Naive thymus-derived CD4-positive, alpha-beta T cell (primary cell): Measurements from ENCODE around the gene TIMM21. TPM values are rescaled to one million over a fixed set of nuclear protein-coding genes. Genes with fewer than 3 reads are reported as not detected.

Experiments
- ATAC-seq: fragments of 150-1000 bp; cut with Tn5 transposase; 2 replicates; pipeline ENCODE4 v1.10.0; 2021; ENCODE audit warnings: mild to moderate bottlenecking, moderate library complexity
- CTCF ChIA-PET: fragments of 350-600 bp; sonication (Branson Sonifier 250); formaldehyde crosslinking; loops from one replicate; lab custom pipeline; 2021; ENCODE audit warnings: antibody characterized with exemption; lab: Charles Lee
- POLR2A ChIA-PET: fragments of 350-600 bp; sonication (Branson Sonifier 250); formaldehyde crosslinking; loops from one replicate; lab custom pipeline; 2021; ENCODE audit warnings: antibody characterized with exemption, inconsistent platforms; lab: Charles Lee
- DNase-seq, 9 donors: peaks; one replicate each; pipeline versions ENCODE4 v3.0.0 to v3.0.0-alpha.2; 2020 to 2022; ENCODE audit warnings: mixed read lengths in 1 of 9
- H3K27ac ChIP-seq: one replicate; pipeline ENCODE4 v1.7.0; 2013; ENCODE audit warnings: mild to moderate bottlenecking, low read depth, low read length, moderate library complexity
- H3K27me3 ChIP-seq, 2 donors: one replicate each; pipeline ENCODE4 v1.7.0; 2013; ENCODE audit warnings: low read length in 2 of 2, mild to moderate bottlenecking in 2 of 2, moderate library complexity in 2 of 2; ENCODE audit not compliant: control insufficient read depth in 2 of 2, insufficient read depth in 2 of 2
- H3K36me3 ChIP-seq, 3 experiments: 1 replicate in 2 of 3; 2 replicates in 1 of 3; pipeline ENCODE4 v1.7.0; 2013; ENCODE audit warnings: low read length in 3 of 3, mild to moderate bottlenecking in 3 of 3, moderate library complexity in 1 of 3; ENCODE audit not compliant: insufficient read depth in 3 of 3, control insufficient read depth in 2 of 3
- H3K4me1 ChIP-seq, 2 donors: one replicate each; pipeline ENCODE4 v1.7.0; 2013; ENCODE audit warnings: low read length in 2 of 2, mild to moderate bottlenecking in 2 of 2, moderate library complexity in 1 of 2; ENCODE audit not compliant: control insufficient read depth in 2 of 2, insufficient read depth in 2 of 2
- H3K4me3 ChIP-seq: 2 replicates; pipeline ENCODE4 v1.7.0; 2013; ENCODE audit warnings: mild to moderate bottlenecking, low read length
- H3K9me3 ChIP-seq, 3 experiments: 1 replicate in 2 of 3; 2 replicates in 1 of 3; pipeline ENCODE4 v1.7.0; 2013; ENCODE audit warnings: low read length in 3 of 3; ENCODE audit not compliant: control insufficient read depth in 2 of 3
- H3K27ac Mint-ChIP-seq, 9 donors: one replicate each; pipeline ENCODE4 v1.8.0; 2020 to 2022; ENCODE audit warnings: mixed read lengths in 9 of 9, mild to moderate bottlenecking in 8 of 9, moderate library complexity in 5 of 9, inconsistent platforms in 2 of 9
- H3K27me3 Mint-ChIP-seq, 5 donors: one replicate each; pipeline ENCODE4 v1.8.0; 2021 to 2022; ENCODE audit warnings: mixed read lengths in 5 of 5, mild to moderate bottlenecking in 1 of 5
- H3K36me3 Mint-ChIP-seq, 5 donors: one replicate each; pipeline ENCODE4 v1.8.0; 2020 to 2022; ENCODE audit warnings: mixed read lengths in 5 of 5, mild to moderate bottlenecking in 3 of 5, inconsistent platforms in 1 of 5
- H3K4me1 Mint-ChIP-seq, 7 donors: one replicate each; pipeline ENCODE4 v1.8.0; 2020 to 2022; ENCODE audit warnings: mixed read lengths in 7 of 7, mild to moderate bottlenecking in 3 of 7, inconsistent platforms in 1 of 7
- H3K4me3 Mint-ChIP-seq, 10 donors: one replicate each; pipeline ENCODE4 v1.8.0; 2020 to 2022; ENCODE audit warnings: mild to moderate bottlenecking in 10 of 10, mixed read lengths in 10 of 10, moderate library complexity in 6 of 10, inconsistent platforms in 2 of 10
- H3K9me3 Mint-ChIP-seq, 11 donors: one replicate each; pipeline ENCODE4 v1.8.0; 2020 to 2022; ENCODE audit warnings: mixed read lengths in 11 of 11, mild to moderate bottlenecking in 4 of 11, inconsistent platforms in 1 of 11, moderate library complexity in 1 of 11
- intact Hi-C, 2 donors: fragments of 100-400 bp; cut with micrococcal nuclease; formaldehyde crosslinking; loops; one replicate each; pipeline ENCODE4 v1.15.1; 2023
- polyA plus RNA-seq, 2 donors: library from polyadenylated mRNA; unstranded; fragments of 300-500 nt; fragmentation: Illumina TruSeq; gene quantifications; one replicate each; pipeline ENCODE4 v1.2.3, GENCODE V29; 2021
- total RNA-seq, 6 experiments: library from RNA in 5 of 6; stranded (reverse) in 5 of 6; gene quantifications; 1 replicate in 5 of 6; 2 replicates in 1 of 6; pipeline ENCODE4 v1.2.3 and lab custom pipeline; 2021 to 2026

TIMM21 gene
- total and polyA plus RNA-seq, 7 experiments from 2014 or later, result 9.7 to 30.2 (median 25.8) TPM

GRCh38 chr18:74141667-74142066 lies 6.7 kb upstream of the TIMM21 start:
- CTCF ChIA-PET, result no interaction called here
- POLR2A ChIA-PET, result no interaction called here
- intact Hi-C loops, result no loop called here

GRCh38 chr18:74142252-74142651 lies 6.1 kb upstream of the TIMM21 start:
- H3K9me3 Mint-ChIP-seq, result peaks cover 0 to 2% (median 0%) of the 10 kb centered on the region in 11 donors
- peaks cover 0 to 4% (median 0%) of the 10 kb centered on the region in 5 donors for H3K36me3 Mint-ChIP-seq
- no peak for ATAC-seq
- Histone ChIP-seq H3K27me3 (no peaks in the 10 kb centered on the region), H3K27ac (no peak overlapping the region), H3K4me3 (no peak overlapping the region), H3K9me3 (no peaks in the 10 kb centered on the region), H3K36me3 (no peaks in the 10 kb centered on the region), H3K4me1 (peaks cover 4 to 6% of the 10 kb centered on the region in 2 donors)
- H3K4me3 Mint-ChIP-seq, result no peak overlapping the region
- H3K4me1 Mint-ChIP-seq, result peaks cover 0 to 24% (median 9%) of the 10 kb centered on the region in 7 donors
- H3K27ac Mint-ChIP-seq, result no peak overlapping the region
- intact Hi-C loops, result no loop called here
- H3K27me3 Mint-ChIP-seq, result peaks cover 2 to 15% (median 6%) of the 10 kb centered on the region in 5 donors
- POLR2A ChIA-PET, result no interaction called here
- DNase-seq, result no peak
- CTCF ChIA-PET, result no interaction called here

More at GRCh38 chr18:74141667-74142066, 6.7 kb upstream of the TIMM21 start:
- ATAC-seq (no peak), DNase-seq (no peak)
- Mint-ChIP-seq H3K4me3 (no peak overlapping the region), H3K36me3 (peaks cover 0 to 4% (median 0%) of the 10 kb centered on the region in 5 donors), H3K27ac (no peak overlapping the region), H3K9me3 (no peaks in the 10 kb centered on the region), H3K4me1 (peaks cover 0 to 20% (median 4%) of the 10 kb centered on the region in 7 donors), H3K27me3 (peaks cover 2 to 15% (median 6%) of the 10 kb centered on the region in 5 donors)
- Histone ChIP-seq H3K27me3 (no peaks in the 10 kb centered on the region), H3K4me1 (peaks cover 0 to 2% of the 10 kb centered on the region in 2 donors), H3K9me3 (no peaks in the 10 kb centered on the region), H3K27ac (no peak overlapping the region), H3K36me3 (no peaks in the 10 kb centered on the region), H3K4me3 (no peak overlapping the region)

DNA sequence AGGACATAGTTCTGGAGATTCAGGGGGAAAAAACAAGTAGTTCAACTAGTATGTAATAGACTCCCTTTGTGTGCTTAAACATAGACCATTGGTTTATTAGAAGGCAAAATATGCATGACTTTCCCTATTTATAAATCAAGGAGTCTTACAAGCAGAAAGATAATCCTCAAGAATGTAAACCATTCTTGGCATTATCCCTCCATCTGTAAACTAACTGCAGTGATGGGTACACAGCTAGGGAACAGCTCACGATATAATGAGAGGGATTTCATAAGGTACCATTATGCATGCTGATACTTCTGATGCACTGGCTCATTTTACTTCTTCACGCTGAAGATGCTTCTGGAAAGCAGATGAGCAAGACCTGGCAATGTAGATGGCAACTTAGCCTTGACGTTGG lies 1.6 kb upstream of the TIMM21 start:
- H3K27ac ChIP-seq, result peak overlapping the region; percentile 92
- peak overlapping the region; percentile 93 to 100 (median 99) for H3K27ac Mint-ChIP-seq
- H3K9me3 Mint-ChIP-seq, result peaks cover 0 to 7% (median 0%) of the 10 kb centered on the region in 11 donors
- H3K36me3 ChIP-seq, result peaks cover 0 to 10% (median 0%) of the 10 kb centered on the region in 3 experiments
- H3K27me3 ChIP-seq, result no peaks in the 10 kb centered on the region
- no peaks in the 10 kb centered on the region for H3K9me3 ChIP-seq
- peaks cover 0 to 6% (median 0%) of the 10 kb centered on the region in 5 donors for H3K36me3 Mint-ChIP-seq
- POLR2A ChIA-PET, result interaction anchor here (0.9 kb wide), 1 partner anchor 64 kb away, joined by 3 read pairs; no protein-coding TSS in a partner anchor
- peak overlapping the region; percentile 95 to 100 (median 97) for H3K4me3 Mint-ChIP-seq
- DNase-seq, result no peak
- H3K4me3 ChIP-seq, result peak overlapping the region; percentile 82
- no peak for ATAC-seq
- H3K4me1 ChIP-seq, result peaks cover 15 to 25% of the 10 kb centered on the region in 2 donors
- peaks cover 19 to 51% (median 45%) of the 10 kb centered on the region in 7 donors for H3K4me1 Mint-ChIP-seq
- CTCF ChIA-PET, result no interaction called here
- peaks cover 0 to 7% (median 0%) of the 10 kb centered on the region in 5 donors for H3K27me3 Mint-ChIP-seq
- intact Hi-C loops, result loop anchor here (1.0 to 5.0 kb wide), 4 partner anchors 64 to 926 kb away; no protein-coding TSS in a partner anchor

- intact Hi-C loops, result loop anchor here (1.0 to 5.0 kb wide), 4 partner anchors 65 to 925 kb away; no protein-coding TSS in a partner anchor
- H3K27me3 Mint-ChIP-seq, result peaks cover 0 to 7% (median 0%) of the 10 kb centered on the region in 5 donors
- H3K9me3 ChIP-seq, result no peaks in the 10 kb centered on the region
- H3K36me3 ChIP-seq, result peaks cover 0 to 13% (median 0%) of the 10 kb centered on the region in 3 experiments
- POLR2A ChIA-PET, result no interaction called here
- H3K4me3 ChIP-seq, result peak overlapping the region; percentile 82
- DNase-seq (no peak), ATAC-seq (no peak)
- H3K27ac Mint-ChIP-seq, result peak overlapping the region; percentile 98 to 100 (median 99)
- H3K4me1 ChIP-seq, result peaks cover 15 to 25% of the 10 kb centered on the region in 2 donors
- CTCF ChIA-PET, result no interaction called here
- H3K4me1 Mint-ChIP-seq, result peaks cover 23 to 55% (median 50%) of the 10 kb centered on the region in 7 donors
- H3K27ac ChIP-seq, result peak overlapping the region; percentile 92
- H3K27me3 ChIP-seq, result no peaks in the 10 kb centered on the region
- peak overlapping the region; percentile 95 to 100 (median 97) for H3K4me3 Mint-ChIP-seq
- peaks cover 0 to 7% (median 0%) of the 10 kb centered on the region in 11 donors for H3K9me3 Mint-ChIP-seq
- peaks cover 0 to 7% (median 3%) of the 10 kb centered on the region in 5 donors for H3K36me3 Mint-ChIP-seq
These were observed 888 bp upstream of the TIMM21 start for GRCh38 chr18:74147491-74147778.

- Histone ChIP-seq H3K4me3 (peak overlapping the region; percentile 82), H3K9me3 (no peaks in the 10 kb centered on the region), H3K27me3 (no peaks in the 10 kb centered on the region), H3K27ac (peak overlapping the region; percentile 92), H3K4me1 (peaks cover 15 to 25% of the 10 kb centered on the region in 2 donors), H3K36me3 (peaks cover 0 to 13% (median 0%) of the 10 kb centered on the region in 3 experiments)
- ATAC-seq (peak; percentile 0), DNase-seq (no peak)
- ChIA-PET CTCF (no interaction called here), POLR2A (interaction anchor here (0.7 to 1.0 kb wide), 2 partner anchors 65 to 84 kb away, joined by 3 read pairs; no protein-coding TSS in a partner anchor)
- H3K4me1 Mint-ChIP-seq, result peaks cover 23 to 66% (median 60%) of the 10 kb centered on the region in 7 donors
- peaks cover 0 to 7% (median 0%) of the 10 kb centered on the region in 5 donors for H3K27me3 Mint-ChIP-seq
- peak overlapping the region; percentile 95 to 100 (median 97) for H3K4me3 Mint-ChIP-seq
- intact Hi-C loops, result loop anchor here (1.0 to 5.0 kb wide), 11 partner anchors 48 to 1062 kb away; partner anchors contain the start of genes ZNF407 (in 2 of the 2), CNDP2 (in 1 of the 2), PTGR3 (in 1 of the 2) and TSHZ1 (in 1 of the 2)
- H3K9me3 Mint-ChIP-seq, result peaks cover 0 to 7% (median 0%) of the 10 kb centered on the region in 11 donors
- H3K36me3 Mint-ChIP-seq, result peaks cover 0 to 17% (median 7%) of the 10 kb centered on the region in 5 donors
- H3K27ac Mint-ChIP-seq, result peak overlapping the region; percentile 98 to 100 (median 99)
These were observed 284 bp downstream of the TIMM21 start for GRCh38 chr18:74148543-74149070.

- H3K27ac Mint-ChIP-seq, result peak overlapping the region in 2 of 9 donors; percentile 52 to 69
These were observed 1.6 kb downstream of the TIMM21 start for GRCh38 chr18:74149878-74150277.

More at GRCh38 chr18:74149878-74150277, 1.6 kb downstream of the TIMM21 start:
- ChIA-PET POLR2A (interaction anchor here (0.8 to 1.2 kb wide), 2 partner anchors 67 to 1339 kb away, joined by 3 read pairs; no protein-coding TSS in a partner anchor), CTCF (no interaction called here)
- H3K4me1 Mint-ChIP-seq, result peaks cover 25 to 67% (median 60%) of the 10 kb centered on the region in 7 donors
- peaks cover 0 to 21% (median 7%) of the 10 kb centered on the region in 5 donors for H3K36me3 Mint-ChIP-seq
- Histone ChIP-seq H3K36me3 (peaks cover 0 to 19% (median 0%) of the 10 kb centered on the region in 3 experiments), H3K4me3 (no peak overlapping the region), H3K4me1 (peaks cover 15 to 25% of the 10 kb centered on the region in 2 donors), H3K27me3 (no peaks in the 10 kb centered on the region), H3K9me3 (no peaks in the 10 kb centered on the region), H3K27ac (no peak overlapping the region)
- H3K4me3 Mint-ChIP-seq, result peak overlapping the region; percentile 49 to 97 (median 84)
- H3K27me3 Mint-ChIP-seq, result peaks cover 0 to 6% (median 0%) of the 10 kb centered on the region in 5 donors
- no peak for DNase-seq
- peaks cover 0 to 7% (median 0%) of the 10 kb centered on the region in 11 donors for H3K9me3 Mint-ChIP-seq
- no peak for ATAC-seq
- intact Hi-C loops, result loop anchor here (2.0 to 5.0 kb wide), 2 partner anchors 47 to 922 kb away; no protein-coding TSS in a partner anchor
